OCI-LY7 (cell line): ENCODE data around the gene CHD9.

ENCODE experiments used
- EZH2phosphoT487 ChIP-seq: fragments of 200-600 bp; sonication (generic); IDR thresholded peaks from 2 replicates; pipeline ENCODE4 v1.6.1; 2018; ENCODE audit warnings: low read depth, borderline replicate concordance, mild to moderate bottlenecking, mixed run types, antibody characterized with exemption, low read length, moderate library complexity, mixed read lengths
- TF ChIP-seq, protein P1 (sequence below): fragments of 200-600 bp; sonication (generic); conservative IDR thresholded peaks from 2 replicates; pipeline ENCODE4 v1.5.1; 2014; ENCODE audit warnings: mild to moderate bottlenecking, antibody characterized with exemption, low read length, moderate library complexity, mixed read lengths

DNA sequence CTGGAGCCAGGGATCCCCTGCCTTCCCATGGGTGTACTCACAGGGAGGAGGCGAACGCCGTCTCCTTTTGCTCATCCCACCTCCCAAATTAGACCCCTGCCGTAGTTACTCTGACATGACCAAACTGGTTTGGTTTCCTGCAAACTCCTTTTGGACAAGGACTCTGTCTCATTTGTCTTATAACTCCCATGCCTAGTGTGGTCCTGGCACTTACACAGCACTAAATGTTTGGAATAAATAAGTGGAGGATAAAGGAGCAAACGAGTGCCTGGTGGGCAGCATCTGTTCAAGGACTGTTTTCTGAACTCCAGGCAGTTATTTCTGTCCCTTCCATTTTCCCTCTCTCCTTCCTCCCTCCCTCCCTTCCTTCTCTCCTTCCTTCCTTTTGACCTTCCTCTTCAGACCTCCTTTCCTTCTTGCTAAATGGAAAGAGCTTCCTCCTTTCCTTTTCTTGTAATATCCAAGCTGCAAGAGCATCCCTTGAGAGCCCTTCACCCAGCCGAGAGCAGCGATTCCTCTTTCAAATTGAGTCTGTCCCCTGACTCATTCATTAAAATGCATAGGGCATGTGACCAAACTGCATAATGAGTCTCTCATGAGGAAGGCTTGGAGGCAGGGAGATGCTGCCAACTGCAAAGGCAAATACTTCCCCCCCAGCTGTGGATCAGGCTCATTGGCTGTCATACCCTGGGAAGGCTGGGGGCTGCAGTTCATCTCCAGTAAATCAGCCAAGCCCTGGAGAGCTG, 36.8 kb downstream of the CHD9 start:
- TF ChIP-seq, protein P1, sequence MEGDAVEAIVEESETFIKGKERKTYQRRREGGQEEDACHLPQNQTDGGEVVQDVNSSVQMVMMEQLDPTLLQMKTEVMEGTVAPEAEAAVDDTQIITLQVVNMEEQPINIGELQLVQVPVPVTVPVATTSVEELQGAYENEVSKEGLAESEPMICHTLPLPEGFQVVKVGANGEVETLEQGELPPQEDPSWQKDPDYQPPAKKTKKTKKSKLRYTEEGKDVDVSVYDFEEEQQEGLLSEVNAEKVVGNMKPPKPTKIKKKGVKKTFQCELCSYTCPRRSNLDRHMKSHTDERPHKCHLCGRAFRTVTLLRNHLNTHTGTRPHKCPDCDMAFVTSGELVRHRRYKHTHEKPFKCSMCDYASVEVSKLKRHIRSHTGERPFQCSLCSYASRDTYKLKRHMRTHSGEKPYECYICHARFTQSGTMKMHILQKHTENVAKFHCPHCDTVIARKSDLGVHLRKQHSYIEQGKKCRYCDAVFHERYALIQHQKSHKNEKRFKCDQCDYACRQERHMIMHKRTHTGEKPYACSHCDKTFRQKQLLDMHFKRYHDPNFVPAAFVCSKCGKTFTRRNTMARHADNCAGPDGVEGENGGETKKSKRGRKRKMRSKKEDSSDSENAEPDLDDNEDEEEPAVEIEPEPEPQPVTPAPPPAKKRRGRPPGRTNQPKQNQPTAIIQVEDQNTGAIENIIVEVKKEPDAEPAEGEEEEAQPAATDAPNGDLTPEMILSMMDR: no peak
- TF ChIP-seq EZH2phosphoT487: no peak
